Activated CD4-positive, alpha-beta memory T cell treated with anti-CD3 and anti-CD28 coated beads for 36 hours (primary cell): Measurements from ENCODE around the gene LIN37. TPM values are rescaled to one million over a fixed set of nuclear protein-coding genes. Genes with fewer than 3 reads are reported as not detected.

Experiments
- CTCF ChIA-PET: fragments of 350-600 bp; sonication (Branson Sonifier 250); formaldehyde crosslinking; loops from one replicate; lab custom pipeline; 2021; ENCODE audit warnings: antibody characterized with exemption, inconsistent platforms; lab: Charles Lee
- POLR2A ChIA-PET: fragments of 350-600 bp; sonication (Branson Sonifier 250); formaldehyde crosslinking; loops from one replicate; lab custom pipeline; 2021; ENCODE audit warnings: antibody characterized with exemption; lab: Charles Lee
- DNase-seq: peaks from one replicate; pipeline ENCODE4 v3.0.0-alpha.2; 2020
- H3K27ac Mint-ChIP-seq: one replicate; pipeline ENCODE4 v1.8.0; 2021; ENCODE audit warnings: mixed read lengths
- H3K27me3 Mint-ChIP-seq: one replicate; pipeline ENCODE4 v1.8.0; 2021; ENCODE audit warnings: mixed read lengths
- H3K36me3 Mint-ChIP-seq: one replicate; pipeline ENCODE4 v1.8.0; 2021; ENCODE audit warnings: mixed read lengths
- H3K4me1 Mint-ChIP-seq: one replicate; pipeline ENCODE4 v1.8.0; 2021; ENCODE audit warnings: low read depth, mixed read lengths
- H3K4me3 Mint-ChIP-seq: one replicate; pipeline ENCODE4 v1.8.0; 2021; ENCODE audit warnings: mild to moderate bottlenecking, mixed read lengths
- H3K9me3 Mint-ChIP-seq: one replicate; pipeline ENCODE4 v1.8.0; 2021; ENCODE audit warnings: mixed read lengths
- intact Hi-C: fragments of 100-400 bp; cut with micrococcal nuclease; formaldehyde crosslinking; loops from one replicate; pipeline ENCODE4 v1.15.1; 2023
- total RNA-seq, 2 experiments: library from RNA; stranded (reverse); gene quantifications; one replicate each; pipeline ENCODE4 v1.2.3, GENCODE V29; 2021

Gene LIN37
- total RNA-seq, 2 experiments from 2014 or later, result 7.5 TPM

- CTCF ChIA-PET, result no interaction called here
- Mint-ChIP-seq H3K36me3 (peaks cover 3% of the 10 kb centered on the region), H3K4me1 (peaks cover 15% of the 10 kb centered on the region), H3K27ac (no peak overlapping the region), H3K4me3 (no peak overlapping the region), H3K9me3 (no peaks in the 10 kb centered on the region), H3K27me3 (no peaks in the 10 kb centered on the region)
- POLR2A ChIA-PET, result interaction anchor here (0.6 kb wide), 1 partner anchor 242 kb away, joined by 3 read pairs; no protein-coding TSS in a partner anchor
- DNase-seq, result no peak
- intact Hi-C loops, result no loop called here
Measured at GRCh38 chr19:35779033-35779432, 30.7 kb downstream of the LIN37 start.

GRCh38 chr19:35780058-35780457 is 31.7 kb downstream of the LIN37 start:
- H3K9me3 Mint-ChIP-seq, result no peaks in the 10 kb centered on the region
- no peaks in the 10 kb centered on the region for H3K27me3 Mint-ChIP-seq
- CTCF ChIA-PET, result no interaction called here
- no peak overlapping the region for H3K27ac Mint-ChIP-seq
- no peak for DNase-seq
- H3K36me3 Mint-ChIP-seq, result peaks cover 3% of the 10 kb centered on the region
- H3K4me3 Mint-ChIP-seq, result no peak overlapping the region
- peaks cover 9% of the 10 kb centered on the region for H3K4me1 Mint-ChIP-seq
- intact Hi-C loops, result no loop called here
- POLR2A ChIA-PET, result no interaction called here

- intact Hi-C loops, result no loop called here
- Mint-ChIP-seq H3K27ac (no peak overlapping the region), H3K4me1 (peaks cover 9% of the 10 kb centered on the region), H3K4me3 (no peak overlapping the region), H3K9me3 (no peaks in the 10 kb centered on the region), H3K27me3 (no peaks in the 10 kb centered on the region), H3K36me3 (peaks cover 3% of the 10 kb centered on the region)
- ChIA-PET CTCF (no interaction called here), POLR2A (no interaction called here)
- DNase-seq, result no peak
Measured at GRCh38 chr19:35780717-35781116, 32.3 kb downstream of the LIN37 start.

- no peak overlapping the region for H3K4me3 Mint-ChIP-seq
- peaks cover 4% of the 10 kb centered on the region for H3K4me1 Mint-ChIP-seq
- intact Hi-C loops, result no loop called here
- POLR2A ChIA-PET, result no interaction called here
- H3K27ac Mint-ChIP-seq, result no peak overlapping the region
- no peaks in the 10 kb centered on the region for H3K27me3 Mint-ChIP-seq
- peaks cover 3% of the 10 kb centered on the region for H3K36me3 Mint-ChIP-seq
- no peak for DNase-seq
- no peaks in the 10 kb centered on the region for H3K9me3 Mint-ChIP-seq
- CTCF ChIA-PET, result no interaction called here
Measured at GRCh38 chr19:35781650-35782049, 33.3 kb downstream of the LIN37 start.

- Mint-ChIP-seq H3K27ac (no peak overlapping the region), H3K4me3 (no peak overlapping the region), H3K9me3 (no peaks in the 10 kb centered on the region), H3K4me1 (no peaks in the 10 kb centered on the region), H3K27me3 (no peaks in the 10 kb centered on the region), H3K36me3 (peaks cover 3% of the 10 kb centered on the region)
- intact Hi-C loops, result no loop called here
- DNase-seq, result no peak
- CTCF ChIA-PET, result no interaction called here
- POLR2A ChIA-PET, result no interaction called here
Measured at GRCh38 chr19:35782589-35782988, 34.2 kb downstream of the LIN37 start.

GRCh38 chr19:35783469-35784434 is 35.4 kb downstream of the LIN37 start:
- CTCF ChIA-PET, result no interaction called here

GRCh38 chr19:35784503-35785338 is 36.3 kb downstream of the LIN37 start:
- H3K36me3 Mint-ChIP-seq, result peaks cover 3% of the 10 kb centered on the region
- intact Hi-C loops, result no loop called here
- no peak overlapping the region for H3K4me3 Mint-ChIP-seq

More at GRCh38 chr19:35783469-35784434, 35.4 kb downstream of the LIN37 start:
- DNase-seq, result no peak
- Mint-ChIP-seq H3K4me3 (no peak overlapping the region), H3K27me3 (no peaks in the 10 kb centered on the region), H3K27ac (no peak overlapping the region), H3K4me1 (no peaks in the 10 kb centered on the region), H3K36me3 (peaks cover 3% of the 10 kb centered on the region), H3K9me3 (no peaks in the 10 kb centered on the region)
- intact Hi-C loops, result no loop called here
- POLR2A ChIA-PET, result no interaction called here

GRCh38 chr19:35785339-35785627 is 36.9 kb downstream of the LIN37 start:
- CTCF ChIA-PET, result no interaction called here
- no peak overlapping the region for H3K4me3 Mint-ChIP-seq

More at GRCh38 chr19:35784503-35785338, 36.3 kb downstream of the LIN37 start:
- Mint-ChIP-seq H3K9me3 (no peaks in the 10 kb centered on the region), H3K27me3 (no peaks in the 10 kb centered on the region), H3K27ac (no peak overlapping the region), H3K4me1 (no peaks in the 10 kb centered on the region)
- no peak for DNase-seq
- CTCF ChIA-PET, result no interaction called here
- POLR2A ChIA-PET, result interaction anchor here (0.6 kb wide), 1 partner anchor 330 kb away, joined by 3 read pairs; no protein-coding TSS in a partner anchor

GRCh38 chr19:35786299-35787160 is 38.2 kb downstream of the LIN37 start:
- ChIA-PET POLR2A (interaction anchor here (1.0 kb wide), 1 partner anchor 49 kb away, joined by 3 read pairs; no protein-coding TSS in a partner anchor), CTCF (no interaction called here)
- DNase-seq, result no peak
- Mint-ChIP-seq H3K27me3 (no peaks in the 10 kb centered on the region), H3K27ac (no peak overlapping the region), H3K4me1 (no peaks in the 10 kb centered on the region), H3K36me3 (peaks cover 3% of the 10 kb centered on the region), H3K9me3 (no peaks in the 10 kb centered on the region), H3K4me3 (no peak overlapping the region)
- intact Hi-C loops, result no loop called here

More at GRCh38 chr19:35785339-35785627, 36.9 kb downstream of the LIN37 start:
- H3K4me1 Mint-ChIP-seq, result no peaks in the 10 kb centered on the region
- H3K36me3 Mint-ChIP-seq, result peaks cover 3% of the 10 kb centered on the region
- POLR2A ChIA-PET, result no interaction called here
- no peak overlapping the region for H3K27ac Mint-ChIP-seq
- intact Hi-C loops, result no loop called here
- H3K9me3 Mint-ChIP-seq, result no peaks in the 10 kb centered on the region
- no peaks in the 10 kb centered on the region for H3K27me3 Mint-ChIP-seq
- no peak for DNase-seq

GRCh38 chr19:35787227-35787799 is 38.9 kb downstream of the LIN37 start:
- intact Hi-C loops, result no loop called here
- H3K27me3 Mint-ChIP-seq, result no peaks in the 10 kb centered on the region
- ChIA-PET CTCF (no interaction called here), POLR2A (no interaction called here)
- peaks cover 1% of the 10 kb centered on the region for H3K36me3 Mint-ChIP-seq
- H3K4me1 Mint-ChIP-seq, result no peaks in the 10 kb centered on the region
- no peak overlapping the region for H3K4me3 Mint-ChIP-seq
- H3K27ac Mint-ChIP-seq, result no peak overlapping the region
- H3K9me3 Mint-ChIP-seq, result no peaks in the 10 kb centered on the region
- DNase-seq, result no peak

GRCh38 chr19:35788205-35788960 is 40.0 kb downstream of the LIN37 start:
- CTCF ChIA-PET, result no interaction called here
- no peaks in the 10 kb centered on the region for H3K36me3 Mint-ChIP-seq
- intact Hi-C loops, result no loop called here
- H3K4me1 Mint-ChIP-seq, result no peaks in the 10 kb centered on the region
- DNase-seq, result no peak
- H3K9me3 Mint-ChIP-seq, result no peaks in the 10 kb centered on the region
- H3K4me3 Mint-ChIP-seq, result no peak overlapping the region
- H3K27ac Mint-ChIP-seq, result no peak overlapping the region
- H3K27me3 Mint-ChIP-seq, result no peaks in the 10 kb centered on the region
- POLR2A ChIA-PET, result no interaction called here
